GM21526 (cell line): ENCODE data around the gene MYLK3.

Experiments used
- ATAC-seq: cut with Tn5 transposase; IDR thresholded peaks from one replicate; pipeline ENCODE4 v1.9.1; 2021; ENCODE audit warnings: moderate library complexity; ENCODE audit not compliant: unreplicated experiment, low FRiP score

Gene MYLK3

GRCh38 chr16:46759309-46759708 lies 11.2 kb upstream of the MYLK3 start:
- ATAC-seq = no peak

DNA sequence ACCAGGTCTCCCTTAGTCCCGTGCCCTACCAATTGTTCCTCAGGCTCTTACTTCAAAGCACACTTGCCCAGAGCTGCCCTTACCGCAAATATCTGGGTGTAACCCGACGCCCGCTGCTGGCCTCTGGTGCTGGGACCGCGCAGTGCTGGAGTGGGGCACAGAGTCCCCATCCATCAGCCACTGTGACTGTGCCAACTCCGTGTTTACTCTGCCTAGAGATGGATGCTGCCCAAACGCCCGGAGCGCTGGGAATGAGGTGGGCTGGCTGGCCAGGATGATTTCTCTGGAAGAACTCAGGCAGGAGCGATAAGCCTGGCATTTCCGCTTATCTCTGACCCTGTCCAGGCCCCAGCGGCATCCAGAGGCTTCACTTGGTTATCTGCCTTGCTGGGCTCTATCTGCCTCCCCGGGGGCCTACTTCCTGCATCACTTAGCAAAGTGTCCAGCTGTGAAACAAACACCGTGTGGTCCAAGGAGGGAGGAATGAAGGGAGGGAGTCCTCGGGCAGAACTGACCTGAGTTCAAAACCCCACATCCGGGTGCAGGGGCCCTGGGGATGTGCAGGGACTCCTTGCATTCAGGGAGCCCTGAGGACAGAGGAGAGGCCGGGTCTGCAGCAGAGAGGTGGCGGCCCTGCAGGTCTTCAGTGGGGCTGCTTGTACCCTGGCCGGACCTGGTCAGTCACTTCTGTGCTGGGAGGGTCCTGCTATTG lies 9.4 kb upstream of the MYLK3 start:
- no peak for ATAC-seq

- no peak for ATAC-seq
Observed at GRCh38 chr16:46756772-46757171, 8.6 kb upstream of the MYLK3 start.

- no peak for ATAC-seq
Observed at GRCh38 chr16:46753015-46753414, 4.9 kb upstream of the MYLK3 start.

DNA sequence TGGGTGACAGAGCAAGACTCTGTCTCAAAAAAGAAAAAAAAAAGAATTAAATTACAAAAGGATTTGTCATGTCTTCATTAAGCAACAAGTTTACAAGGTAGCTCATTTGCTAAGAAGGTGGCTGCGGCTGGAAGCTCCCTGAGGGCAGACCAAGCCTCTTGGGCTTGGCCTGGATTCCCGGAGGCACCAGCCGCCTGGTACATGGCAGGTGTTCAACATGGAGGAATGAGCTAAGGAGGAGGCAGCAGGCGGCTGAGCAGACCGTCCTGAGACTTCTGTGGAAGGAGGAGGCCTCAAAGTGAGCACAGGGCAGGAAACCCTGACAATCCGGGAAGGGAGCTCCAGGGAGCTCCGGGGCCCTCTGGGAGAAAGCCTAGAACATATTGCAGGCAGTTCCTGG lies 3.2 kb upstream of the MYLK3 start:
- ATAC-seq = no peak

DNA sequence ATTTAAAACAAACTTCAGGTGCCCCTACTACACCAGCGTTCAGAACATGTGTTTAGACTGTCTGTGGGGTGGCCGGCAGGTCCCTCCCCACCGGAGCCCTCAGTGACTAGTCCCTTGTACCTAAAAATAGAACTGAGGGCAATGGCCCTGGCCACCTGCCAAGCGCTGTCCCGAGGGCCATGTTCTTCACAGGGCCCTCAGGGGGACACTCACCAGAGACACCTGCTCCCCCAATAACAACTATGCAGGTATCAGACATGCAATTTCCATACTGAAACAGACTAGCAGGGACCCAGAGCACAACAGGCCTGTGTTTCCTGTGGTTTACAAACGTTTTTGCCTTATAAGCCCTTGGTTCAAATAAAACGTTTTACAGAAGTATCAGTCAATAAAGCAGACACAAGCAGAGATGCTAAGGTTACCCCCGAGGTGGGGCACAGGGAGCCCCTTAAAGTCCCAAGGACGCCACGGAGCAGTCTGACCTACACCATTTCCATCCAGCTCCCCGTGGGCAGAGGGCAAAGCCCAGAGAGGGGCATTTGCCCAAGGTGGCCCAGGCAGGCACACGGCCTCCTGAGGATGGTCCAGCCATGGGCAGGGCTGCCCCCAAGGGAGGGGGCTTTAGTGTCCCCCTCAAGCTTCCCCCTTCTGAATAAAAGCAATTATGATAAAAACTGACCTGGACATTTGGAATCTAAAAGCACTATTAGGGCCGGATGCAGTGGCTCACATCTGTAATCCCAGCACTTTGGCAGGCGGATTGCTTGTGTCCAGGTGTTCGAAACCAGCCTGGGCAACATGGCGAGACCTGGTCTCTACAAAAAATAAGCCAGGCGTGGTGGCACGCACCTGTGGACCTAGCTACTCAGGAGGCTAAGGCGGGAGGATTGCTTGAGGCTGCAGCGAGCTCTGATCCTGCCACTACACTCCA lies 896 bp upstream of the MYLK3 start:
- no peak for ATAC-seq

DNA sequence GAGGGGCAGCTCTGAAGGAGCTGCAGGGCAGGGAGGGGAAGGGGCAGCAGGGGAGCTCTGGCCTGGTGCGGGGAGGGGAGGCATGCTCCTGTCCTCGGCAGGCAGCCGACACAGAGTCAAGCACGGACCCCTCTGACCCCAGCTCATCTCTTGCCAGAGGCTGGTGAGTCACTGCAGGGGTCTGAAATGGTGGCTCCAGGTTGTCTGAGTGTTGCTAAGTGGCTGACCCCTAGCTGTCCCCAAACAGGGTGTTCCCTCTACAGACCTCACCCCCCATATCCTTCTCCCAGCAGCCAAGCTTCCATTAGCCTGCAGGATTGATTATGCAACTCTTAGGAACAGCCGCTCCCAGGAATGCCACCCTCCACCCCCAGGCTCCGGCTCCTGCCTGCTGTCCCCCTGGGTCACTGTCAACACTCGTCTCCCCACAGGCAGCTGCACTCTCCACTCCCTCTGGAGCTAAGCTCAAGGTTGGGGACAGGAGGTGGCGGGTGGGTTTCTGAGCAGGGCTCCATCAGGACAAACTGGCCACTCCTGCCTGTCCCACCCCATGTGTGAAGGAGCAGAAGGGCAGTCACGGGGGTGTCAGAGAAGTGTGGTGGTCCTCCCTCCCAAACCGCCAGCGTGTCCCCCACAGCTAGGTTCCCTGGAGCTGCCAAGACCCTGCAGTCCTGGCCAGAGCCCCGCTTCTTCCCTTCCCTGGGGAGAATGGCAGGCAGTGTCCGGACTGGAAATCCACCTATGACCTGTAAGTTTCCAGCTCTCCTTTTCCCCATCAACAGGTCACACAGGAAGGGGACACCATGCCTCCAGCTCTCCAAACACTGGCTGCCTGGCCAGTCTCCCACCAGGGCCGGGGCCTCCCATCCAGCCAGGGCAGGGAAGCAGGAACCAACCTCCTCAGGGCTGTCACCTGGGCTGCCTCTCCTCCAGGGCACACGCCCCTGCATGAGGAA lies 1.0 kb downstream of the MYLK3 start:
- ATAC-seq = no peak

DNA sequence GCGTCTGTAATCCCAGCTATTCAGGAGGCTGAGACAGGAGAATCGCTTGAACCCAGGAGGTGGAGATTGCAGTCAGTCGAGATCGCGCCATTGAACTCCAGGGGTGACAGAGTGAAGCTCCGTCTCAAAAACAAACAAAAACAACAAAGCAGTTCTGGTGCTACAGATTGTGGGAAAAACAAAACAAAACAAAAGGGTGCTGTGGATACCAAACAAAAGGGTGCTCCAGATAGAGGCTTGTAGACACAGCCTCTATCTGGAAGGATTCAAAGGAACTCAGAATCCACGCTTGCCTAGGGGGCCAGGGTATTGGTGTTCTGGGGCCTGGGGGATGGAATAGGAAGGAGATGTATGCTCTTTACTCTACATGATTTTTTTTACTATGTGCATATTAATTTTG lies 2.5 kb downstream of the MYLK3 start:
- ATAC-seq = no peak

DNA sequence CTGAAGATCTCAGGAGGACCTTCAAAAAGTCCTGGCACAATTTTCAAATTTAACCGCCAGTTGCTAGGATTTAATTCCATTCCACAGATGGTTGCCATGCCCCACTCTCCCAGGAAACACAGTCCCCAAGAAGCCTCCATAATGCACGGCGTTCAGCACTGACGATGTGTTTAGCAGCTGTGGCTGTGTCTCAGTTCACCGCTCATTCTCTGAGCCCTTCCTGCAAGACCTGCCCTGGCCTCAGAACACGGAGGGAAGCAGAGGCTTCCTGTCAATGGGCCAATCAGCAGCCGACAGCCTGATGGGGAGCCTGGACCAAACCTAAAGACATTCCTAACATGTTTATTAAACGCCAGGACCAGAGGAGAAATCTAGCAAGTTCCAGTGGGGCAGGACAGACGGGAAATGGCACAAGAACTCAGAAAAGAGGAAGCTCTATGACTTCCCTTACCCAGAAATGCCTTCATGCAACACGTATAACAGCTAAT lies 4.9 kb downstream of the MYLK3 start:
- ATAC-seq = peak; percentile 57

GRCh38 chr16:46739934-46740333 lies 8.2 kb downstream of the MYLK3 start:
- no peak for ATAC-seq

DNA sequence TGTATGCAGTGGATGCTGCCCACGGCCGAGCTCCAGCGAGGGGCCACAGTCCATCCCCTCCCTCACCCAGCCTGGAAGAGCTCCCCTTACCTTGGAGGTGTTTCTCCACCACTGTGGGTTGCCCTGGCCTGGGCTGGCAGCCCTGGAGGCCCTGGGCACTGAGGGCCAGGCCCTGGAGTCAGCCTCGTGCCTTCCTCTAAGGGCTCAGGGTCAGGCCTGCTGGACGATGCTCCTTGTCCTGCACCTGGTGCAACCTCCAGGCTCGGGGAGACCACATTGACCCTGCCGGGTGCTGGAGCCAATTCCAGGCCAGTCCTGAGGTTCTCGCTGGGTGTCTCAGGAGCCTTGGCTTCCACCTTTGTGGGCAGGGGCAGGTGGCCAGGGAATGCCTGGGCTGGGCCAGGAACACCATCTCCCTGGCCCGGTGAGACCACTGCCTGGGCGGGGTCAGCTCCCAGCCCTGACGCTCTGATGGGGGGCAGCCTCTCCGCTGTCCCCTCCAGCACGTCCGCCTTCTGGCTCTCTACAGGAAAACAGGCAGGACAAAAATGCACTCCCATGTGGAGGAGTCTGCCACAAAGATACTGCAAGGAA lies 10.4 kb downstream of the MYLK3 start:
- ATAC-seq = no peak

DNA sequence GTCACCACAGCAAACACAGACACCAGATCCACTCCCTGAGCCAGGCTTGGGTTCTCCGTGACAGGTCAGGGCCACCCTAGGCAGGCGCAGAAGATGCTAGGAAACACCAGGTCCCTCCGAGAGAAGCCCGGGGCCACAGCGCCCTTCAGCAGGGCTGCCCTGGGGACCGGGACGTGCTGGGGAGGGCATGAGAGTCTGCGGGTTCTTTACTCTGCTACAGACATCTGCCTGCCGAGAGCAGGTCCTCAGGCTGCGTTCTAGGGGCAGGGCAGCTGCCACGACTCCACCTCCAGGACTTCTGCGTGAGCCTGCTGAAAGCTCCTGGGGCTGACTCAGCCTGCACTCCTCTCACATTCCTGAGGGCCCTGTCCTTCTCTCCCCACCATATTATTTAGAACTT lies 11.4 kb downstream of the MYLK3 start:
- ATAC-seq = no peak

DNA sequence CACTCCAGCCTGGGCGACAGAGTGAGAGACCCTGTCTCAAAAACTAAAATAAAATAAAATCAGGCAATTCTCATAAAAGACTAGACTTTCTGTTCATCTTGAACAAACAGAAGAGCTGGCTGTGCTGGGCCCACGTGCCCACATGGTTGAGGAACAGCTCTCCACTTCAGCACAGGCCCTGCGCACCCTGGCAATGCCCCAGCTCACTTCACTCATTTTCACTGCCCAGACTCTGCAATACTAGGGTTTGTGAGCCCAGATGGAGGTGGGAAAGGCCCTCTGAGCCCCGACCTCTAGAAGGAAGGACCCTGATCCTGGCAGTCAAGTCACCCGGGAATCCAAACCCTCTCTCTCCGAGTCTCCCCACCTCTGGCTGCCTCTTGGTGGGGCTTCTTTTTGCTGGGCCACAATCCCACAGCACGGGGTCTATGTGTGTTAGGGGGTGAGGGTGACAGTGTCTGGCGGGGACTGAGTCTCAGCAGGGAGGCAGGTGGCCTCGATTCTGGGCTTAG lies 14.8 kb downstream of the MYLK3 start:
- ATAC-seq = no peak

DNA sequence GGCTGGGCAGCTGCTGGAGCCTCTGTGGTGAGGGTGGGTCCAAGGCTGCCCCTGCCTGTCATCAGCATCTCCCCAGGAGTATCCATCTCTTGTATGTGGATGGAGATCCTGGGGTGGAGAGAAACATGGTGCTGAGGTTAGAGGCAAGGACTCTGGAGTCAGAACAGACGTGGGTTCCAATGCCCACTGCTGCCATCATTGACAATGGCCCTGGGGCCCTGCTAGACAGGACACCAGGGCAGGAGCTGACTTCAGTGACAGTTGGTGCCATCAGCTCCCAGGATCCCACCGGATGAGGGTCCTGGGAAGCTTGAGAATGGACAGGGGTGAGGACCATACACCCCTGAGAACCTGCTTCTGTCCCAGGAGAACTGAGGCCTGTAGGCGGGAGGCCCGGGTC lies 15.6 kb downstream of the MYLK3 start:
- no peak for ATAC-seq

DNA sequence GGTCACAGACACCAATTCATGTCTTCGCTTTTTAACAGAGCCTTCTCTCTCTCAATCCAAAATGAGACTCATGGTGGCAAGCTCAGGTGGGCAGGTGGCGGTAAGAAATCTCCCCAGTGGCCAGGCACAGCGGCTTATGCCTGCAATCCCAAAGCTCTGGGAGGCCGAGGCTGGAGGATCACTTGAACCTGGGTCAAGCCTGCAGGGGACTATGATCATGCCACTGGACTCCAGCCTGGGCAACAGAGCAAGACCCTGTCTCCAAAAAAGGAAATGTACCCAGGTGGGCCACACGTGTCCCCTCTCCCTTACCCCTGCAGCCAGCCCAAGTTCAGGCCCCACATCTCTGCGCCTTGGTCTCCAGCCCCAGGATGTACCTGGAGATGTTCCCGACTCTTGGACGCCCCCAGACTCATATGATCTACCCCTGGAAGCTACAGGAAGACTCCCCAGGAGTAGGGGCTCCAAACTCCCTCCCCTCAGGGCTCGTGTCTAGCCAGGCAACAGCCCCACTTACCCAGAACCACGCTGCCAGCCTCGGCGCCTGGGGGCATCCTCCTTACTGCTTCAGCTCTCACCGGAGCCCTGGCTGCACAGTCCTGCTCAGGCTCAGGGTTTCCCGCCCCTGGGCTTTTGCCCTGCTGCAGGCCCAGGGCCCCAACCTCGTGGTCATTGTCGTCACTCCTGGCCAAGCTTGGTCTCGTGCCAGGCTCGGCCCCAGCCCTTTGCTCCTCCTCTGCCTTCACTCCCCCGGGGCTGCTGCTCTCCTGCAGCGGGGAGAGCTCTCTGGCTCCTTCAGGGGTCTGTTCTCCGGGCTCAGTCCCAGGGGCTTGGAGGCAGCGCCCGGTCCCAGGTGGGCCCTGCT lies 16.2 kb downstream of the MYLK3 start:
- no peak for ATAC-seq

DNA sequence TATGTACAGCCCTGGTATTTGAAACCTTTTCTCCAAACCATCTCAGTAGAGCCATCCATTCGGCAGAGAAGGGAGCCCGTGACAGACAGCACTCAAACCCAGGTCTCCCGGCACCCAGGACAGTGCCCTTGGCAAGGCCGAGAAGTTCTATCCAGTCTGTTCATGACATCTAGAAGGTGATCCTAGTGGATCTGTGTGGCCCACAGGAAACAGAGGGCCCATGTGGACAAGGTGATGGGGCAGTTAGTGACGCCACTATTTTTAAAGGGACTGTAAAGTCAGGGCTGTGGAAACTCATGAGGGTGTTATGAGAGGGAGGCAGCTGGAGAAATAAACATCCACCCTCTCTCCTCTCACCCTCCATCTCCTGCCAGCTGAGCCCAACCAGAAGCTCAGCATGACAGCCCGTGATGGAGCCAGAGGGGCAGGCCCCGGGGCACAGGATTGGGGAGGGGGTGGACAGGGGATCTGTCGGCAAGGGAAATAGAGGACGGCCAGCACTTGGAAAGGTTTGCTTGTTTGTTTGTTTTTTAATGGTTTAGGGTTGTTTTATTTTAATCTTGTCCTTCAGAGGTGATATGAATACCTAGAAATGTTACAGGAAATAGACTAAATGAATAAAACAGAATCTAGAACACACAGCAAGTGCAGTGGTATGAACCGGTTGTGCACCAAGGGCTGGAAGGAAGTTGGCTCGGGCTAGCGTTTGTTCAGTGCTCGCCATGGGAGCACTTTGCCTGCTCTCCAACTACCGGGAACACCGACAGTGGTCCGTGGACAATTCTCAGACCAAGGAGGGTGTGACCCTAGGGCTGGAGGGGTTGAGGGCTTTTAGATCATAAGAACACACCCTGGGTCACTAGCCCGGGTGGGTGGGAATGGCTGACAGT lies 17.1 kb downstream of the MYLK3 start:
- ATAC-seq = no peak

- ATAC-seq = no peak
Observed at GRCh38 chr16:46730126-46730525, 18.0 kb downstream of the MYLK3 start.

DNA sequence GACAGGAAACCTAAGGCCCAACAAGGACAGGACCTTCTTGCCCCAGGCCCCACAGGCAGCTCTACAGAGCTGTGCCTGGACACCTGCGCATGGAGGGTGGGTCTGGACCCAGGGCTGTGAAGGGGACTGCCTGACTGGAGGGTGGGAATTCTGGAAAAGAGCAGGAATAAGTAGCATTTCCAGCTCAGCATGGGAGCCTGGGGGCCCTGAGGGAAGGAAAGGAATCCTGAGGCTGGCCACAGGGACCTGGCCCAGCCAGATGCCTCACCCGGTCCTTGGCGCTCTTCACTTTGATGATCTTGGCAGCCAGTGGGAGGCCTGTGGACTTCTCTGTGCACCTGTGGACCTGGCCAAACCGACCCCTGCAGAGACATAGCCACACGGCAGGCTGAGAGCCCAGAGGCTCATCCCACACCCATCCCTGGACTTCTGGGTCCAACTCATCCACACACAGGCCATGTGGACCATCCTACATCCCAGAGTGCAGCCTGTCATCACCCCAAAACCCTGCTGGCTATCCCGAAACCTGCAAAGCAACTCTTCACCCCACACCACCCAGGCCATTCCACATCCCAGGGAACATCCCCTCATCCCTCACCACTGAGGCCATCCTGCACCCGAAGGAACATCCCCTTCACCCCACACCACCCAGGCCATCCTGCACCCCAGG lies 18.7 kb downstream of the MYLK3 start:
- ATAC-seq = no peak
